Mononuclear cell (primary cell): ENCODE measurements around the gene ZNF660. TPM values are rescaled to one million over a fixed set of nuclear protein-coding genes. Genes with fewer than 3 reads are reported as not detected.
A peak's percentile ranks its signal among the peaks of the same experiment; 100 is the strongest.
"Not testable (repeated sequence)": the region's sequence is repeated elsewhere in the genome, so short reads cannot be mapped to it uniquely, and the experiment has no call there.

ENCODE experiments used
- H3K27me3 ChIP-seq: 2 replicates; pipeline ENCODE4 v1.6.0; 2011; ENCODE audit warnings: low read length, control low read depth; ENCODE audit not compliant: insufficient read depth
- H3K4me1 ChIP-seq: 2 replicates; pipeline ENCODE4 v1.5.1; 2011; ENCODE audit warnings: mild to moderate bottlenecking, low read length, control low read depth; ENCODE audit not compliant: insufficient read depth
- H3K4me3 ChIP-seq: 2 replicates; pipeline ENCODE4 v1.5.1; 2011; ENCODE audit warnings: mild to moderate bottlenecking, low read length, moderate library complexity
- H3K9me3 ChIP-seq: 2 replicates; pipeline ENCODE4 v1.5.1; 2011; ENCODE audit warnings: low read depth, mild to moderate bottlenecking, control low read depth, low read length
- total RNA-seq: library from RNA; depleted of rRNA; stranded (reverse); fragments of >200 nt; gene quantifications from one replicate; pipeline ENCODE4 v1.2.3, GENCODE V29; 2012

Gene ZNF660
- total RNA-seq, result 0.21 TPM

DNA sequence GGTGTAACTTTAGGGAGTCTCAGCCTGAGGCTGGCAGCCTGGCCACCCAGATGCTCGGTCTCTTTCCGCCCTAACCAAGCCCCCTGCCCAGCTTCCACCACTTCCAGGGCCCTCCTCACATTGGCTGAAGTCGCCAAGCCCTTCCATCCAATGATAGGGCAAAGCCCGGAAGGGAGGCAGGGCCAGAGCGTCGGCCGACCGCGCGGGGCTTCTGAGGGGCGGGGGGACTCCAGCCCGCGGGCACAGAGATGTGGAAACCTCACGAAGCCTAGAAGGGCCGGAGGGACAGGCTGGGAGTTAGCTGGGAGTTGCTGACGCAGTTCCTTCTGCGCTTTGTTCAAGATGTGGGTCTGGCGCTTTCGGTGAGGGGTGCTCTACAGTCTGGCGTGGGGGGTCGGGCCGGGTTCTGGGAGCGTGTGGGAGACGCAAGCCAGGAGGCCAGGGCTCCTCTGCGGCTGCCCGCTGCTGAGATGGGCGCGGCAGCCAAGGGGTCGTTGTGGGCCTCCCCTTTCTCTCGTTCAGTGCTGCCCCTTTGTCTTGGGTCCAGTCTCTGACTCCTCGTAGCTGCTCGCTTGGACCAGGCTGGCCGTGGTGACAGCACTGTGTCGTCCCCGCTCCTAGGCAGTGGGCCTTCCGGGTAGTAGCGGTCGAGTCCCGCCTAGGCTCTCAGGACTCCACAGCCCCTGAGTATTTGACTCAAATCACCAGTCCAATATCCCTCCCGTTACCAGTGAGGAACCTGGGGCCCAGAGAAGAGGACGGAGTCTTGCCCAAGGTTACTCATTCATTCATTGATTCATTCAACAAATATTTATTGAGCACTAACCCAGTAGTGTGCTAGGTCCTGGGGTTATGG is at the start of gene ZNF660:
Gene ZNF660, plus strand, starts transcription at position 319 of the 856 bp plus-strand sequence. CDS start 9,230 bp downstream, outside the sequence.
- H3K27me3 ChIP-seq, result peaks cover 2% of the 10 kb centered on the region
- H3K9me3 ChIP-seq, result no peaks in the 10 kb centered on the region
- H3K4me1 ChIP-seq, result peaks cover 17% of the 10 kb centered on the region
- H3K4me3 ChIP-seq, result peak within 1 kb of the TSS; percentile 47

DNA sequence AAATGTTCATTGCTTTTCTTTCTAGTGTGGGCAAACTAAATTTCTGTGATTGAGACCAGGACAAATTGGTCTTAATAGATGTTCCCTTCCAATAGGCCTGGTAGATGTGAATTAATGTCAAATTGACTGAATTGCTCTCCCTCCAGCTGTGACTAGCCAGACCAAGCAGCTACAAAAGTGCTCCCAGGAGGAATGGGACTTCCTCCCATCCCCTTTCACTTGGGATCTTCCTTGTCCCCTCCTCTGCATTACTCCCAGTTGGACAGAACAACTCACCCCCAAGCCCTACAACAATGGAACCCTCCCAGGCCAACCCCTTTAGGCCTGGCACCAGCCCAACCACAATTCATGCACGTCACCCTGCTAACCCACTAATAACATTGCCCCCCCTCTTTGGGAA is 49.4 kb upstream of the ZNF660 start:
- H3K4me3 ChIP-seq, result no peak overlapping the region
- no peaks in the 10 kb centered on the region for H3K9me3 ChIP-seq
- H3K27me3 ChIP-seq, result peaks cover 21% of the 10 kb centered on the region
- H3K4me1 ChIP-seq, result no peaks in the 10 kb centered on the region

DNA sequence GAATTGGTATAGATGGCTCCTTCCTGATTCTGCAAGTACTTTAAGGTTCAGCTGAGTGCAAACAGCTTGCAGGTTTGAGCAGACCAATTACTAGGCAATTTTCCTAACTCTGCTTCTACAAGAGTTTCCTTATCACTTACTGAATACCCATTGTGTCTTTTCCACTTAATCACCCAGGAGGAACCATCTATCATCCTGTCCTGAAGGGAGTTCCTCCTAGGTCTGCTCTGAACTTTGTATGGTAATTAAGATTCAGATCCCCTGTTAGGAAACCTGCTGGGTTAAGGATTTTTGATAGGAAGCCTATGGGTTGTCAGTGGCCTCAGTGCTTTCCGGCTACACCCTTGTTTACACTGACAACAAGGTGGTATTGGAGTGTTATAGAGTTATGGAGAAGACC is 40.0 kb upstream of the ZNF660 start:
- H3K27me3 ChIP-seq, H3K4me1 ChIP-seq, H3K4me3 ChIP-seq, H3K9me3 ChIP-seq: not testable (repeated sequence)

DNA sequence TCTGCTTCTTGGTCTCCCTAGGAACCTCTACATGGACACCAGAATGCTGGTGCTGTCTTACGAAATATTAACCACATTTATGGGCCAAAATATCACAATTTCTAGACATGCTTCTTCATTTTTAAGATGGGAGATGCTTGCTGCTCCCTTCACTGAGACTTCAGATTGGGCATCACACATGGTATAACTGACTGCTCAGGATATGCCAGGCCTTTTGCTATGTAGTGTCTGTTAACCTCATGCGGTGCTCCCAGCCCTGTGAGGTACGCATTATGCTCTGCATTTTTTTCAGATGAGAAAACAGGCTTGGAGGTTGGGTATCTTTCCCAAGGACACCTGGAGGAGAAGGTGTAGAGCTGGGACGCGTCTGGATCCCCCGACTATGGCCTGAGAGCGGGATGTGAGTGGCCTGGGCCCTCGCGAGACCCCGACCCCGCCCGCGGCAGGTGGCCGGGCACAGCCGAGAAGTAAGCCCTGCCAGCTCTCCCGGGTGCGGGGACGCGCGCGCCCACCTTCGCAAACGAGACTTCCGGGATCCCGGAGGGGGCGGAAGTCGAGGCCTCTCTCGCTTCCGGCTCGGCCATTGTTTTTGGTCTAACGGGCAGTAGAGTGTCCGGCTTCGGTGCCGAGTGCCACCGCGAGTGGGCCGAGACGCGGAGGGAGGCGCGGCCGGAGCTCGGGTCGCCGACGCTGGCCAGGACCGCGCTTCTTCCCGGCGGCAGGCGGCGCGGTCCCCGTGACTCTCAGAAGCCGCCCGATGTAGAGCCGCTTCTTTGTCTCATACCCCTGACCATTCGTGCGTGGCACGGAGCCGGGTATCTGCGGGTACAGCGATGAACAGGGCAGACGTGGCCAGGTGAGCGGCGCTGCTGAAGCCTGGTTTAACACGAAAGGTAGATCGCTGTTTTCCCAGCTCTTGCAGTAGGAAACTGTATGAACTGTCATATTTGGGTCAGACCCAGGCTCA is 29.9 kb upstream of the ZNF660 start, which contains the start of gene ZKSCAN7:
Gene ZKSCAN7, plus strand, starts transcription at position 568 of the 967 bp plus-strand sequence. CDS start 1,855 bp downstream, outside the sequence.
- Histone ChIP-seq H3K4me1 (peaks cover 10% of the 10 kb centered on the region), H3K27me3 (no peaks in the 10 kb centered on the region), H3K9me3 (no peaks in the 10 kb centered on the region), H3K4me3 (peak within 1 kb of the TSS; percentile 70)

DNA sequence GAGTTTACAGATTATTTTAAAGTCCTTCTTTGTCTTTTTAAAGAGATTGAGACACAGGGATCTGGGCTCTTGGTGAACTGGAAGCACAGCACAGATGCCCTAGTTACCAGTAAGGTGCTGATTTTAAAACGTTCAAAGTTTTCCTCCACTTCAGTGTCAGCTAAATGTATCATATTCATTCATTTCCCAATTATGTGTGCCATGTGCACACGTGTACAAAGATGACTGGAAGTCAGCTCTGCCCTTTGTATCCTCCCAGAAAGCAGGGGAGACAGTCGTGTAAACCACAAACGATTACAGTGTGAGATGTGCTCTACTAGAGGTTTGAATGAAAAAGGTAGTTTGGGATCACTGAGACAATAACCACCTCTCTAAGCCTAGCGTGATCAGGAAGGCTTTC is 29.0 kb upstream of the ZNF660 start:
- H3K4me3 ChIP-seq, result peak overlapping the region; percentile 70
- H3K27me3 ChIP-seq, result no peaks in the 10 kb centered on the region
- peaks cover 10% of the 10 kb centered on the region for H3K4me1 ChIP-seq
- no peaks in the 10 kb centered on the region for H3K9me3 ChIP-seq

DNA sequence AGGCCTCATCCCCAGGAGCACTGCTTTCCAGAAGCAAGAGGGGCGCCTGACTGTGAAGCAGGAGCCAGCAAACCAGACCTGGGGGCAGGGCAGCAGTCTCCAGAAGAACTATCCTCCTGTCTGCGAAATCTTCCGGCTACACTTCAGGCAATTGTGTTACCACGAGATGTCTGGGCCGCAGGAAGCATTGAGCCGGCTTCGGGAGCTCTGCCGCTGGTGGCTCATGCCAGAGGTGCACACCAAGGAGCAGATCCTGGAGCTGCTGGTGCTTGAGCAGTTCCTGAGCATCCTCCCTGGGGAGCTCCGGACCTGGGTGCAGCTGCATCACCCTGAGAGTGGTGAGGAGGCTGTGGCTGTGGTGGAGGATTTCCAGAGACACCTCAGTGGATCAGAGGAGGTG is 27.7 kb upstream of the ZNF660 start:
- Histone ChIP-seq H3K4me3 (no peak overlapping the region), H3K27me3 (no peaks in the 10 kb centered on the region), H3K9me3 (no peaks in the 10 kb centered on the region), H3K4me1 (peaks cover 10% of the 10 kb centered on the region)

DNA sequence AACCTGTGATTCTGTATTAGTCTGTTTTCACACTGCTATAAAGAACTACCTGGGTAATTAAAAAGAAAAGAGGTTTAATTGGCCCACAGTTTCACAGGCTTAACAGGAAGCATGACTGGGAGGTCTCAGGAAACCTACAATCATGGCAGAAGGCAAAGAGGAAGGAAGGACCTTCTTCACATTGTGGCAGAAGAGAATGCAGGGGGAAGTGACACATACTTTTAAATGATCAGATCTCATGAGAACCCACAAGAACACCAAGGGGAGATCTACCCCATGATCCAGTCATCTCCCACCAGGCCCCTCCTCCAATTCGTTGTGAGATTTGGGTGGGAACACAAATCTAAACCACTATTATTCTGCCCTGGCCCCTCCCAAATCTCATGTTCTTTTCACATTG is 23.7 kb upstream of the ZNF660 start:
- H3K27me3 ChIP-seq, result no peaks in the 10 kb centered on the region

DNA sequence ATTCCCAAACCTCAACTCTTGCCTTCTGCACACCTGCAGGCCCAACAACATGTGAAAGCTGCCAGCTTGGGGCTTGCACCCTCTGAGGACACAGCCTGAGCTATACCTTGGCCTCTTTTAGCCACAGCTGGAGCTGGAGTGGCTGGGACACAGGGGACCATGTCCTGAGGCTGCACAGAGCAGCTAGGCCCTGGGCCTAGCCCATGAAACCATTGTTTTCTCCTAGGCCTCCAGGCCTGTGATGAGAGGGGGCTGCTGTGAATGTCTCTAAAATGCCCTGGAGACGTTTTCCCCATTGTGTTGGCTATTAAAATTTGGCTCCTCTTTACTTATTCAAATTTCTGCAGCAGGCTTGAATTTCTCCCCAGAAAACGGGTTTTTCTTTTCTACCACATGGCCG is 22.6 kb upstream of the ZNF660 start:
- no peaks in the 10 kb centered on the region for H3K9me3 ChIP-seq

More for the DNA sequence above, 23.7 kb upstream of the ZNF660 start:
- Histone ChIP-seq H3K4me1 (peaks cover 2% of the 10 kb centered on the region), H3K4me3 (no peak overlapping the region), H3K9me3 (no peaks in the 10 kb centered on the region)

DNA sequence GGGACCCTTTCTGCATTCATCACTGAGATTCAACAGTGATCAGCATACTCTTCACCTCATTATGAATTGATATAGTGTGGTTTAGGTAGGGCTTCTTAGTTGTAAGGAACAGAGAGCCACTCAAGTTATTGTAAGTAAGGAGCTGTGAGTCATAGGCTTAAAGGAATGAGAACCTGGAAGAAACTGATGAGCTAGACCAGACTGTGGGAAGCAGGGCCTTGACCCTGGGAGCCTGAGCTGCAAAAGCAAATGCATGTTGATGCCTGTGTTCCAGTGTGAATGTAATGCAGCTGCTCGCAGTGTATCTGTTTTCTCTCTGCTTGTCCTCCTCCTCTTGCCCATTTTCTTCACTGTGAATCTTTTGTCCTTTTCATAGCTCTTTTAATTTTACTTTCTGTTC is 16.2 kb upstream of the ZNF660 start:
- no peak overlapping the region for H3K4me3 ChIP-seq
- no peaks in the 10 kb centered on the region for H3K27me3 ChIP-seq
- no peaks in the 10 kb centered on the region for H3K4me1 ChIP-seq
- H3K9me3 ChIP-seq, result peaks cover 36% of the 10 kb centered on the region

More for the DNA sequence above, 22.6 kb upstream of the ZNF660 start:
- no peaks in the 10 kb centered on the region for H3K4me1 ChIP-seq
- no peak overlapping the region for H3K4me3 ChIP-seq
- H3K27me3 ChIP-seq, result no peaks in the 10 kb centered on the region

DNA sequence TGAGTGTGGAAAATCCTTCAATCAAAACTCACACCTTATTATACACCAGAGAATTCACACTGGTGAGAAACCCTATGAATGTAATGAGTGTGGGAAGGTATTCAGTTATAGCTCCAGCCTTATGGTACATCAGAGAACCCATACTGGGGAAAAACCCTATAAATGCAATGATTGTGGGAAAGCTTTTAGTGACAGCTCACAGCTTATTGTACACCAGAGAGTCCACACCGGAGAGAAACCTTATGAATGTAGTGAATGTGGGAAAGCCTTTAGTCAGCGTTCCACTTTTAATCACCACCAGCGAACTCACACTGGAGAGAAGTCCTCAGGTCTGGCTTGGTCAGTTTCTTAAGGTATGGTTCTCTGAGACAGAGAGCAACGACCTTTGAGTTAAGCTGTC is 13.7 kb upstream of the ZNF660 start:
- Histone ChIP-seq H3K27me3 (no peaks in the 10 kb centered on the region), H3K9me3 (peaks cover 36% of the 10 kb centered on the region), H3K4me3 (no peak overlapping the region), H3K4me1 (no peaks in the 10 kb centered on the region)

DNA sequence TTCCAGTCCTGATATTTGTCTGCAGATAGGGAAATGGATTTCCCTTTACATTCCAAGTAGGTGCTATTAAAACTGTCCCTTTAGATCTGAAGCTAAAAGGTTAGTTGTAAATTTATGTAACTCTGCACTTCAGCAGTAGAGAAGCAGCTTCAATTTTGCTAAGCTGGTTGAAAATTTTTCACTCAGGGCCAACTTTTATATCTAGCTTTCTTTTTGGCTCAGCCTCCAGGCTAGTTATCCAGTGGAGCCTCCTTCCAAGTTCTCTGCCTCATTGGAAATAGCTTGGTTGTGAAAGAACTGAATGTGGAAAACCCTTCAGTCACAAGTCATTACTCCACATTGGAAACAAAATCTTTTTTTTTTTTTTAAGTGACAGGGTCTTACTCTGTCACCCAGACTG is 8.2 kb upstream of the ZNF660 start:
- H3K27me3 ChIP-seq, result no peaks in the 10 kb centered on the region
- peaks cover 7% of the 10 kb centered on the region for H3K9me3 ChIP-seq
- no peak overlapping the region for H3K4me3 ChIP-seq
- no peaks in the 10 kb centered on the region for H3K4me1 ChIP-seq

DNA sequence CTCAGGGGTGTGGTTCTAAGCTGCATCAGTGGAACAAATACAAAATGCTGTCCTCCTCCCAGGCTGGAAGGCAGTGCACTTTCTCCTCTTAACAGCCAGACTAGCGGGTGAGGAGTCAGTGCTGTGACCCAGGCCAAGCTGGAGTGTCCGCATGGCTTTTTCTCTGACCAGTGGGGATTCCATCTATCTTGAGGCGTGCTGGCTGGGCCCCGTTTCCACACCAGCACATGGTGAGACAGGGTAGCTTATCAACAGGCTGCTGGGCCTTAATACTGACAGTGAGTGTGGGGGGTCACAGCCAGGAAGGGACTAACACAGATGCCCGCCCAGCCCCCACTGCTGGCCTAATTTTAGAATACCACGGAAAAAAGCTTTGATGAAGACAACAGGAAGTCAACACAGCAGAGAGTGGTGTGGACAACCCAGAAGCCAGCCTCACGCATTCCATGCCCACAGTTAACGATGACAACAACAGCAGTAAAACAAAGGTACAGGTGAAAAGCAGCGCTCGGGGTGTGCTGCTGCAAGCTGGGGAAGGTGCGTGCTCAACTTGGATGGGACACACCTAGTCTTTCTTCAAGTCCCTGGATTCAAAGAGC is 7.3 kb upstream of the ZNF660 start:
- not testable (repeated sequence) for H3K9me3 ChIP-seq, H3K4me1 ChIP-seq, H3K4me3 ChIP-seq, H3K27me3 ChIP-seq

DNA sequence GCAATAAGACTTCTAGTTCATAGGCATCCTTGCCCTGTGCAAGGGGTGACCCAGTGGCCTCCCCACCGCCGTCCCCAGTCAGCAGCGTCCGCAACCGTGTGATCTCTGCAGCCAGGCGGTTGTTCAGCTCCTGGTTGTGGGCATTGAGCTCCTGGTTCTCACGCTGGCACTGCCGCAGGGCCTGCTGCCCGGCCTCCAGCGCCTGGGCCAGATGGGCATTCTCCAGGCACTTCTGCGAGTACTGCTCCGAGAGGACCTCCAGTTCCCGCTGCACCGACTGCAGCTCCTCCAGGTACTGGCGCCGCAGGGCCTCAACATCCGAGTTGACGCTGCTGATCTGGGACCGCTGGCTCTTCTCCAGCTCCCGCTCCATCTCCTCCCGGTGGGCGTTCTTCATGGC is 6.4 kb upstream of the ZNF660 start:
- H3K4me3 ChIP-seq, H3K4me1 ChIP-seq, H3K27me3 ChIP-seq, H3K9me3 ChIP-seq: not testable (repeated sequence)

DNA sequence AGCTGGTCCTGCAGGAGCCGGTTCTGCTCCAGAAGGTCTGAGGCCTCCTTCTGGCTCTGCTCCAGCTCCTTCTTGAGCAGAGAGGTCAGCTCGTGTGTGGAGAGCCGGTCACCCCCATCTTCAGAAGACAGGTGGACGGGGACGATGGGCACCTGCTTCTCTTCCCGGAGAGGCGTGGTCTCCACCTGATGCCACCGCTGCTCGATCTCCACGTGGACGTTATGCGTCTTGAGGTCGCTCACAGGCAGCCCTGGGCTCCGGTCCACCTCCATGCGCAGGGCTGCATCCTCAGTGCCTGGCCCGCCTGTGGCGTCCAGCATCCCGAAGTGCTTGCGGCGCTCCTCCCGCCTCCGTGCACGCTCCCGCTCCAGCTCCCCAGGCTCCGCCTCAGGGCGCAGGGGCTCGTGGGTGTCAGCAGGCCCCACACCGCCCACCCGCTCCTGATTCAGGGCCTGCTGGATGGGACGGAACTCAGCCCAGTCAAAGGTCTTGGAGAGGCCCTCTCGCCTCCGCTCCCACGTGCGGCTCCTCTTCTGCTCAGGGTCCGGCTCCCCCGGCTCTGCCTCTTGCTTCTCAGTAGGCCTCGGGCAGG is 5.7 kb upstream of the ZNF660 start:
- not testable (repeated sequence) for H3K4me1 ChIP-seq, H3K27me3 ChIP-seq, H3K9me3 ChIP-seq, H3K4me3 ChIP-seq
